Stimulated activated CD4-positive, alpha-beta T cell treated with anti-CD3 and anti-CD28 coated beads, Interleukin-1b, Interleukin-23, amount 100 ng/mL, for 1 hour (primary cell): ENCODE data around the gene SSX2B.
"Not testable (repeated sequence)": the region's sequence is repeated elsewhere in the genome, so short reads cannot be mapped to it uniquely, and the experiment has no call there.

Source experiments
- DNase-seq, 2 donors: peaks; one replicate each; pipeline ENCODE4 v3.0.0-alpha.2; 2020; ENCODE audit warnings: low read depth in 2 of 2

The SSX2B gene, protein sequence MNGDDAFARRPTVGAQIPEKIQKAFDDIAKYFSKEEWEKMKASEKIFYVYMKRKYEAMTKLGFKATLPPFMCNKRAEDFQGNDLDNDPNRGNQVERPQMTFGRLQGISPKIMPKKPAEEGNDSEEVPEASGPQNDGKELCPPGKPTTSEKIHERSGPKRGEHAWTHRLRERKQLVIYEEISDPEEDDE

DNA sequence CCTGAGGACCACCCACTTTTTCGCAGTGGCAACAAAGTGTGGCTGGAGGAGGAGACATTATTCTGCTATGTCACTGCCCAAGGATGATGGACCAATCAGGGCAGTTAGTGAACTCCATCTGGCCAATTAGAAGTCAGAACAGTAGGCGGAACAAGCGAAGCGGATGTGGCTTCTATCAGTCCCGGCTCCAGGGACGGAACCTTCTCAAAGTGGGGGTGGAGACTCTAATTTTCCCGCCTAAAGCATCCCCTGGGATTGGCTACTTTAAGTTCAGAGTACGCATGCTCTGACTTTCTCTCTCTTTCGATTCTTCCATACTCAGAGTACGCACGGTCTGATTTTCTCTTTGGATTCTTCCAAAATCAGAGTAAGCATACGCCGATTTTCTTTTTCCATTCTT, at the start of gene SSX2B:
Gene SSX2B, plus strand, starts transcription at position 301 of the 400 bp plus-strand sequence. CDS start 1,429 bp downstream, outside the sequence.
- not testable (repeated sequence) for DNase-seq

DNA sequence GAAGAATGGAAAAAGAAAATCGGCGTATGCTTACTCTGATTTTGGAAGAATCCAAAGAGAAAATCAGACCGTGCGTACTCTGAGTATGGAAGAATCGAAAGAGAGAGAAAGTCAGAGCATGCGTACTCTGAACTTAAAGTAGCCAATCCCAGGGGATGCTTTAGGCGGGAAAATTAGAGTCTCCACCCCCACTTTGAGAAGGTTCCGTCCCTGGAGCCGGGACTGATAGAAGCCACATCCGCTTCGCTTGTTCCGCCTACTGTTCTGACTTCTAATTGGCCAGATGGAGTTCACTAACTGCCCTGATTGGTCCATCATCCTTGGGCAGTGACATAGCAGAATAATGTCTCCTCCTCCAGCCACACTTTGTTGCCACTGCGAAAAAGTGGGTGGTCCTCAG, 44.0 kb upstream of the SSX2B start, which contains the start of gene SSX2:
Gene SSX2, minus strand, starts transcription at position 101 of the 400 bp plus-strand sequence. CDS start 1,429 bp downstream, outside the sequence.
- DNase-seq: not testable (repeated sequence)

DNA sequence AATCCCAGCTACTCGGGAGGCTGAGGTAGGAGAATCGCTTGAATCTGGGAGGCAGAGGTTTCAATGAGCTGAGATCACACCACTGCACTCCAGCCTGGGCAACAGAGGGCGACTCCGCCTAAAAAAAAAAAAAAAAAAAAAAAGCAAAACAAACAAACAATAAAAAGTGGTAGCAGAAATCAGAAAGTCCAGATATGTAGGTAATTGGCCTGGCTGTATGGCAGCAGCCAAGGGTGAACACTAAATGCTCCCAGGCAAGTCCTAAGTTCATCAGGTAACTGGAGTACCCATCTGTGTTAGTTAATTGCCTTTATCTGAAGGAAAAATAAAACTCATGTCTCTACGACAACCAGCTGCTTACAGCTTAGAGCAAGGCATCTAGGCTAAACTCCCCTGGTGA, 14.9 kb downstream of the SSX2B start:
- not testable (repeated sequence) for DNase-seq

DNA sequence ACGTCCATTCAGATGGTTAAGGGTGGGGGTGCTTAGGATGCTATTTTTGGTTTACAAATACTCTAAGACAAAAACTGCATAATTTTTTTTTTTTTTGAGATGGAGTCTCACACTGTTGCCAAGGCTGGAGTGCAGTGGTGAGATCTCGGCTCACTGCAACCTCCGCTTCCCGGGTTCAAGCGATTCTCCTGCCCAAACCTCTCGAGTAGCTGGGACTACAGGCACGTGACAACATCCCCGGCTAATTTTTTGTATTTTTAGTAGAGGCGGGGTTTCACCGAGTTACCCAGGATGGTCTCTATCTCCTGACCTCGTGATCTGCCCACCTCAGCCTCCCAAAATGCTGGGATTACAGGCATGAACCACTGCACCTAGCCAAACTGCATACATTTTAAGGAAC, 22.5 kb downstream of the SSX2B start:
- DNase-seq: not testable (repeated sequence)

DNA sequence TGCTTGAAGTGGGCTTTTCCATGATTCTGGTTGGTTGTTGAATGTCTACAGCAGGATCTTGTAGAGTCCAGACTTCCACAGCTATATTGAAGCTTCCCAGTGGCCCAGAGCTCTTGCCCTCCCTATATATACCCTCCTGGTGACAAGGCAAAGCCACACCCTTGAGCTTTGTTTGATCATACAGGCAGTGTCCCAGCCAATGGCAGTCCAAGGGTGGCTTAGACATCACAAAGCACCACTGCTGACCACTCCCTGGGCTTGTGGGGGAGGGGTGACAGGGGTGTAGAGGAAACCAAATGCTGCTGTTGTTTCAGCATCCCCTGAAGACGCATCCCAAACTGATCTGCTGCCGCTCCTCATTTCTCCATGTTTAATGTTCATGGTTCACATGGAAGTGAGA, 46.3 kb downstream of the SSX2B start, which contains the start of gene SPANXN5:
Gene SPANXN5, minus strand, starts transcription at position 101 of the 400 bp plus-strand sequence. Its CDS starts 79 bp downstream, at position 22.
- not testable (repeated sequence) for DNase-seq

DNA sequence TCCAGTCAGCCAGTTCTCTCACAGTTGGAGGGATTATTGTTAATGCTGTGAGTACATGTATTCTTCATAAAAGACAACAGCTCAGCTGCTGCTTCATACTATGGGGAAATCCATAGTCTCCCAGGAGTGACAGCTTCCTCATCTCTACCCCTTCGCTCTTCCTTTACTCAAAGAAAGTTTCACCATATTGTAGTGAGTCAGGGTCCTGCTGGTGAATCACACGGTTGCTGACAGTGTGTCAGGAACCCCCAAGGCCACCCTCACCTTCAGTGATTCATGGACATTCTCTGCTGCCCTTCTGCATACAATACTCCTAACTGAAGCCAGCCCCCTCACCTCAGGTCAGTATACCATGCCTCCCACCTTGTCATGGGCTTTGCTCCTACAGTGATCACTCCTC, 53.8 kb downstream of the SSX2B start:
- not testable (repeated sequence) for DNase-seq
